WTC11 (cell line): Measurements from ENCODE around the gene TEX36. TPM values are rescaled to one million over a fixed set of nuclear protein-coding genes. Genes with fewer than 3 reads are reported as not detected.

Experiments
- ATAC-seq: fragments of 200-7000 bp; cut with Tn5 transposase; 2 replicates; pipeline ENCODE4 v1.10.0; 2021; ENCODE audit warnings: mild to moderate bottlenecking, moderate library complexity
- CTCF ChIA-PET: fragments of 300-600 bp; sonication (Branson Sonifier 250); formaldehyde crosslinking; loops from one replicate; lab custom pipeline; 2021; ENCODE audit warnings: antibody characterized with exemption; lab: Charles Lee
- POLR2A ChIA-PET: fragments of 350-600 bp; sonication (Branson Sonifier 250); formaldehyde crosslinking; loops from one replicate; lab custom pipeline; 2021; ENCODE audit warnings: antibody characterized with exemption; lab: Charles Lee
- DNase-seq: peaks from one replicate; pipeline ENCODE4 v3.0.0; 2021; ENCODE audit warnings: low spot score
- H3K27ac Mint-ChIP-seq: 2 replicates; pipeline ENCODE4 v1.8.0; 2021; ENCODE audit warnings: mixed read lengths
- H3K27me3 Mint-ChIP-seq: 2 replicates; pipeline ENCODE4 v1.8.0; 2021; ENCODE audit warnings: low read depth, mild to moderate bottlenecking, moderate library complexity, mixed read lengths
- H3K36me3 Mint-ChIP-seq: 2 replicates; pipeline ENCODE4 v1.8.0; 2021; ENCODE audit warnings: mixed read lengths
- H3K4me1 Mint-ChIP-seq: 2 replicates; pipeline ENCODE4 v1.8.0; 2022; ENCODE audit warnings: mixed read lengths
- H3K4me3 Mint-ChIP-seq: 2 replicates; pipeline ENCODE4 v1.8.0; 2021; ENCODE audit warnings: mild to moderate bottlenecking, moderate library complexity, mixed read lengths
- H3K9me3 Mint-ChIP-seq: 2 replicates; pipeline ENCODE4 v1.8.0; 2021; ENCODE audit warnings: mixed read lengths
- ATF1 ChIP-seq: sonication (generic); formaldehyde crosslinking; IDR thresholded peaks from 2 replicates; pipeline ENCODE4 v1.8.1; 2023; ENCODE audit warnings: mild to moderate bottlenecking, moderate library complexity, missing genetic modification reagents
- NR1H2 ChIP-seq: sonication (generic); formaldehyde crosslinking; IDR thresholded peaks from 2 replicates; pipeline ENCODE4 v1.9.0; 2021; ENCODE audit warnings: mild to moderate bottlenecking, moderate library complexity, missing genetic modification reagents
- OVOL2 ChIP-seq: fragments of 250-450 bp; sonication (Bioruptor Pico); IDR thresholded peaks from 2 replicates; pipeline ENCODE4 v1.9.0; 2021; ENCODE audit warnings: mild to moderate bottlenecking, borderline replicate concordance
- PRDM15 ChIP-seq: sonication (generic); formaldehyde crosslinking; IDR thresholded peaks from 2 replicates; pipeline ENCODE4 v1.8.0; 2022; ENCODE audit warnings: missing genetic modification reagents
- SMAD3 ChIP-seq: sonication (generic); formaldehyde crosslinking; IDR thresholded peaks from 2 replicates; pipeline ENCODE4 v1.8.0; 2022; ENCODE audit warnings: missing genetic modification reagents, mild to moderate bottlenecking, borderline replicate concordance
- SMAD4 ChIP-seq: sonication (generic); formaldehyde crosslinking; IDR thresholded peaks from 2 replicates; pipeline ENCODE4 v1.8.0; 2022; ENCODE audit warnings: mild to moderate bottlenecking, missing genetic modification reagents
- ZBTB43 ChIP-seq: sonication (generic); formaldehyde crosslinking; IDR thresholded peaks from 2 replicates; pipeline ENCODE4 v1.8.1; 2023; ENCODE audit warnings: mild to moderate bottlenecking, missing genetic modification reagents
- ZNF138 ChIP-seq: sonication (generic); formaldehyde crosslinking; conservative IDR thresholded peaks from 2 replicates; pipeline ENCODE4 v1.8.1; 2022; ENCODE audit warnings: mild to moderate bottlenecking, moderate library complexity, missing genetic modification reagents
- total RNA-seq: library from RNA; stranded (reverse); gene quantifications from 3 replicates; pipeline ENCODE4 v1.2.3, GENCODE V29; 2021
- TF ChIP-seq, protein P1 (sequence below): sonication (generic); formaldehyde crosslinking; IDR thresholded peaks from 2 replicates; pipeline ENCODE4 v1.8.1; 2023; ENCODE audit warnings: mild to moderate bottlenecking, missing genetic modification reagents, borderline replicate concordance
- TF ChIP-seq, protein P2 (sequence below): fragments of 250-450 bp; sonication (Bioruptor Pico); IDR thresholded peaks from 2 replicates; pipeline ENCODE4 v1.9.0; 2021; ENCODE audit warnings: mild to moderate bottlenecking
- TF ChIP-seq, protein P3 (sequence below): fragments of 250-450 bp; sonication (Bioruptor Pico); IDR thresholded peaks from 2 replicates; pipeline ENCODE4 v1.9.0; 2021; ENCODE audit warnings: mild to moderate bottlenecking, borderline replicate concordance
- TF ChIP-seq, protein P4 (sequence below): sonication (generic); formaldehyde crosslinking; conservative IDR thresholded peaks from 2 replicates; pipeline ENCODE4 v1.8.1; 2023; ENCODE audit warnings: mild to moderate bottlenecking, low read depth, missing genetic modification reagents, moderate library complexity
- TF ChIP-seq, protein P5 (sequence below): fragments of 200-600 bp; IDR thresholded peaks from 2 replicates; pipeline ENCODE4 v1.8.0; 2022; ENCODE audit warnings: antibody characterized with exemption
- TF ChIP-seq, protein P6 (sequence below): sonication (generic); formaldehyde crosslinking; IDR thresholded peaks from 2 replicates; pipeline ENCODE4 v1.8.1; 2023; ENCODE audit warnings: mild to moderate bottlenecking, moderate library complexity, missing genetic modification reagents

Gene TEX36
- total RNA-seq, 1 experiment from 2014 or later = not detected

GRCh38 chr10:125694883-125695282 lies 11.9 kb upstream of the TEX36 start:
- ChIA-PET POLR2A (no interaction called here), CTCF (no interaction called here)
- 0 out of 2 replicates have a peak, but pooled peaks cover 2% of the 10 kb centered on the region for H3K4me1 Mint-ChIP-seq
- H3K9me3 Mint-ChIP-seq = no peaks in the 10 kb centered on the region
- H3K27me3 Mint-ChIP-seq = no peaks in the 10 kb centered on the region
- H3K4me3 Mint-ChIP-seq = no peak overlapping the region
- ATAC-seq = no peak
- H3K36me3 Mint-ChIP-seq = no peaks in the 10 kb centered on the region
- TF ChIP-seq SMAD4 (CRISPR knock-in tag) (no peak), ZNF138 (CRISPR knock-in tag) (no peak), NR1H2 (CRISPR knock-in tag) (no peak), PRDM15 (CRISPR knock-in tag) (no peak), ZBTB43 (CRISPR knock-in tag) (no peak)
- TF ChIP-seq, protein P1, sequence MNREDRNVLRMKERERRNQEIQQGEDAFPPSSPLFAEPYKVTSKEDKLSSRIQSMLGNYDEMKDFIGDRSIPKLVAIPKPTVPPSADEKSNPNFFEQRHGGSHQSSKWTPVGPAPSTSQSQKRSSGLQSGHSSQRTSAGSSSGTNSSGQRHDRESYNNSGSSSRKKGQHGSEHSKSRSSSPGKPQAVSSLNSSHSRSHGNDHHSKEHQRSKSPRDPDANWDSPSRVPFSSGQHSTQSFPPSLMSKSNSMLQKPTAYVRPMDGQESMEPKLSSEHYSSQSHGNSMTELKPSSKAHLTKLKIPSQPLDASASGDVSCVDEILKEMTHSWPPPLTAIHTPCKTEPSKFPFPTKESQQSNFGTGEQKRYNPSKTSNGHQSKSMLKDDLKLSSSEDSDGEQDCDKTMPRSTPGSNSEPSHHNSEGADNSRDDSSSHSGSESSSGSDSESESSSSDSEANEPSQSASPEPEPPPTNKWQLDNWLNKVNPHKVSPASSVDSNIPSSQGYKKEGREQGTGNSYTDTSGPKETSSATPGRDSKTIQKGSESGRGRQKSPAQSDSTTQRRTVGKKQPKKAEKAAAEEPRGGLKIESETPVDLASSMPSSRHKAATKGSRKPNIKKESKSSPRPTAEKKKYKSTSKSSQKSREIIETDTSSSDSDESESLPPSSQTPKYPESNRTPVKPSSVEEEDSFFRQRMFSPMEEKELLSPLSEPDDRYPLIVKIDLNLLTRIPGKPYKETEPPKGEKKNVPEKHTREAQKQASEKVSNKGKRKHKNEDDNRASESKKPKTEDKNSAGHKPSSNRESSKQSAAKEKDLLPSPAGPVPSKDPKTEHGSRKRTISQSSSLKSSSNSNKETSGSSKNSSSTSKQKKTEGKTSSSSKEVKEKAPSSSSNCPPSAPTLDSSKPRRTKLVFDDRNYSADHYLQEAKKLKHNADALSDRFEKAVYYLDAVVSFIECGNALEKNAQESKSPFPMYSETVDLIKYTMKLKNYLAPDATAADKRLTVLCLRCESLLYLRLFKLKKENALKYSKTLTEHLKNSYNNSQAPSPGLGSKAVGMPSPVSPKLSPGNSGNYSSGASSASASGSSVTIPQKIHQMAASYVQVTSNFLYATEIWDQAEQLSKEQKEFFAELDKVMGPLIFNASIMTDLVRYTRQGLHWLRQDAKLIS (CRISPR knock-in tag) = no peak
- TF ChIP-seq, protein P2, sequence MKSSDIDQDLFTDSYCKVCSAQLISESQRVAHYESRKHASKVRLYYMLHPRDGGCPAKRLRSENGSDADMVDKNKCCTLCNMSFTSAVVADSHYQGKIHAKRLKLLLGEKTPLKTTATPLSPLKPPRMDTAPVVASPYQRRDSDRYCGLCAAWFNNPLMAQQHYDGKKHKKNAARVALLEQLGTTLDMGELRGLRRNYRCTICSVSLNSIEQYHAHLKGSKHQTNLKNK (CRISPR knock-in tag) = no peak
- DNase-seq = no peak
- H3K27ac Mint-ChIP-seq = no peak overlapping the region

DNA sequence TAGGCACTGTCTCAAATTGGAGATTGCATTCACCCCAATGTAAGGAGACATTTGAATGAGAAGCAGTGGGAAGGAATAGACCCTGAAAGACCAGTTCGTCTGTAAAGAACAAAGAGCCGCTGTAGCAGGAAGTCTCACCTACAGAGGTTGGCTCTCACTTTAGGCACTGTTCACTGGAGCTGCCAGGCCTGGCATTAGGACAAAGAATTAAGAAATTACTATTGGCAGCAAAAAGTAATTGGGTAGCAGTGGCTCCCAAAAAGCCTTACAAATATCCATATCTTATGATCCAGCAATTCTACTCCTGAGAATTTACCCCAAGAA lies 10.5 kb upstream of the TEX36 start:
- ChIA-PET POLR2A (no interaction called here), CTCF (no interaction called here)
- no peaks in the 10 kb centered on the region for H3K36me3 Mint-ChIP-seq
- ATAC-seq (no peak), DNase-seq (no peak)
- no peak overlapping the region for H3K27ac Mint-ChIP-seq
- no peaks in the 10 kb centered on the region for H3K9me3 Mint-ChIP-seq
- no peak overlapping the region for H3K4me3 Mint-ChIP-seq
- no peaks in the 10 kb centered on the region for H3K27me3 Mint-ChIP-seq
- H3K4me1 Mint-ChIP-seq = 0 out of 2 replicates have a peak, but pooled peaks cover 2% of the 10 kb centered on the region
- TF ChIP-seq SMAD3 (CRISPR knock-in tag) (no peak), OVOL2 (CRISPR knock-in tag) (no peak), ATF1 (CRISPR knock-in tag) (no peak)
- TF ChIP-seq, protein P3, sequence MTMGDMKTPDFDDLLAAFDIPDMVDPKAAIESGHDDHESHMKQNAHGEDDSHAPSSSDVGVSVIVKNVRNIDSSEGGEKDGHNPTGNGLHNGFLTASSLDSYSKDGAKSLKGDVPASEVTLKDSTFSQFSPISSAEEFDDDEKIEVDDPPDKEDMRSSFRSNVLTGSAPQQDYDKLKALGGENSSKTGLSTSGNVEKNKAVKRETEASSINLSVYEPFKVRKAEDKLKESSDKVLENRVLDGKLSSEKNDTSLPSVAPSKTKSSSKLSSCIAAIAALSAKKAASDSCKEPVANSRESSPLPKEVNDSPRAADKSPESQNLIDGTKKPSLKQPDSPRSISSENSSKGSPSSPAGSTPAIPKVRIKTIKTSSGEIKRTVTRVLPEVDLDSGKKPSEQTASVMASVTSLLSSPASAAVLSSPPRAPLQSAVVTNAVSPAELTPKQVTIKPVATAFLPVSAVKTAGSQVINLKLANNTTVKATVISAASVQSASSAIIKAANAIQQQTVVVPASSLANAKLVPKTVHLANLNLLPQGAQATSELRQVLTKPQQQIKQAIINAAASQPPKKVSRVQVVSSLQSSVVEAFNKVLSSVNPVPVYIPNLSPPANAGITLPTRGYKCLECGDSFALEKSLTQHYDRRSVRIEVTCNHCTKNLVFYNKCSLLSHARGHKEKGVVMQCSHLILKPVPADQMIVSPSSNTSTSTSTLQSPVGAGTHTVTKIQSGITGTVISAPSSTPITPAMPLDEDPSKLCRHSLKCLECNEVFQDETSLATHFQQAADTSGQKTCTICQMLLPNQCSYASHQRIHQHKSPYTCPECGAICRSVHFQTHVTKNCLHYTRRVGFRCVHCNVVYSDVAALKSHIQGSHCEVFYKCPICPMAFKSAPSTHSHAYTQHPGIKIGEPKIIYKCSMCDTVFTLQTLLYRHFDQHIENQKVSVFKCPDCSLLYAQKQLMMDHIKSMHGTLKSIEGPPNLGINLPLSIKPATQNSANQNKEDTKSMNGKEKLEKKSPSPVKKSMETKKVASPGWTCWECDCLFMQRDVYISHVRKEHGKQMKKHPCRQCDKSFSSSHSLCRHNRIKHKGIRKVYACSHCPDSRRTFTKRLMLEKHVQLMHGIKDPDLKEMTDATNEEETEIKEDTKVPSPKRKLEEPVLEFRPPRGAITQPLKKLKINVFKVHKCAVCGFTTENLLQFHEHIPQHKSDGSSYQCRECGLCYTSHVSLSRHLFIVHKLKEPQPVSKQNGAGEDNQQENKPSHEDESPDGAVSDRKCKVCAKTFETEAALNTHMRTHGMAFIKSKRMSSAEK (CRISPR knock-in tag) = no peak
- TF ChIP-seq, protein P4, sequence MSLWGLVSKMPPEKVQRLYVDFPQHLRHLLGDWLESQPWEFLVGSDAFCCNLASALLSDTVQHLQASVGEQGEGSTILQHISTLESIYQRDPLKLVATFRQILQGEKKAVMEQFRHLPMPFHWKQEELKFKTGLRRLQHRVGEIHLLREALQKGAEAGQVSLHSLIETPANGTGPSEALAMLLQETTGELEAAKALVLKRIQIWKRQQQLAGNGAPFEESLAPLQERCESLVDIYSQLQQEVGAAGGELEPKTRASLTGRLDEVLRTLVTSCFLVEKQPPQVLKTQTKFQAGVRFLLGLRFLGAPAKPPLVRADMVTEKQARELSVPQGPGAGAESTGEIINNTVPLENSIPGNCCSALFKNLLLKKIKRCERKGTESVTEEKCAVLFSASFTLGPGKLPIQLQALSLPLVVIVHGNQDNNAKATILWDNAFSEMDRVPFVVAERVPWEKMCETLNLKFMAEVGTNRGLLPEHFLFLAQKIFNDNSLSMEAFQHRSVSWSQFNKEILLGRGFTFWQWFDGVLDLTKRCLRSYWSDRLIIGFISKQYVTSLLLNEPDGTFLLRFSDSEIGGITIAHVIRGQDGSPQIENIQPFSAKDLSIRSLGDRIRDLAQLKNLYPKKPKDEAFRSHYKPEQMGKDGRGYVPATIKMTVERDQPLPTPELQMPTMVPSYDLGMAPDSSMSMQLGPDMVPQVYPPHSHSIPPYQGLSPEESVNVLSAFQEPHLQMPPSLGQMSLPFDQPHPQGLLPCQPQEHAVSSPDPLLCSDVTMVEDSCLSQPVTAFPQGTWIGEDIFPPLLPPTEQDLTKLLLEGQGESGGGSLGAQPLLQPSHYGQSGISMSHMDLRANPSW (CRISPR knock-in tag) = no peak
- TF ChIP-seq, protein P5, sequence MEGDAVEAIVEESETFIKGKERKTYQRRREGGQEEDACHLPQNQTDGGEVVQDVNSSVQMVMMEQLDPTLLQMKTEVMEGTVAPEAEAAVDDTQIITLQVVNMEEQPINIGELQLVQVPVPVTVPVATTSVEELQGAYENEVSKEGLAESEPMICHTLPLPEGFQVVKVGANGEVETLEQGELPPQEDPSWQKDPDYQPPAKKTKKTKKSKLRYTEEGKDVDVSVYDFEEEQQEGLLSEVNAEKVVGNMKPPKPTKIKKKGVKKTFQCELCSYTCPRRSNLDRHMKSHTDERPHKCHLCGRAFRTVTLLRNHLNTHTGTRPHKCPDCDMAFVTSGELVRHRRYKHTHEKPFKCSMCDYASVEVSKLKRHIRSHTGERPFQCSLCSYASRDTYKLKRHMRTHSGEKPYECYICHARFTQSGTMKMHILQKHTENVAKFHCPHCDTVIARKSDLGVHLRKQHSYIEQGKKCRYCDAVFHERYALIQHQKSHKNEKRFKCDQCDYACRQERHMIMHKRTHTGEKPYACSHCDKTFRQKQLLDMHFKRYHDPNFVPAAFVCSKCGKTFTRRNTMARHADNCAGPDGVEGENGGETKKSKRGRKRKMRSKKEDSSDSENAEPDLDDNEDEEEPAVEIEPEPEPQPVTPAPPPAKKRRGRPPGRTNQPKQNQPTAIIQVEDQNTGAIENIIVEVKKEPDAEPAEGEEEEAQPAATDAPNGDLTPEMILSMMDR = no peak
- TF ChIP-seq, protein P6, sequence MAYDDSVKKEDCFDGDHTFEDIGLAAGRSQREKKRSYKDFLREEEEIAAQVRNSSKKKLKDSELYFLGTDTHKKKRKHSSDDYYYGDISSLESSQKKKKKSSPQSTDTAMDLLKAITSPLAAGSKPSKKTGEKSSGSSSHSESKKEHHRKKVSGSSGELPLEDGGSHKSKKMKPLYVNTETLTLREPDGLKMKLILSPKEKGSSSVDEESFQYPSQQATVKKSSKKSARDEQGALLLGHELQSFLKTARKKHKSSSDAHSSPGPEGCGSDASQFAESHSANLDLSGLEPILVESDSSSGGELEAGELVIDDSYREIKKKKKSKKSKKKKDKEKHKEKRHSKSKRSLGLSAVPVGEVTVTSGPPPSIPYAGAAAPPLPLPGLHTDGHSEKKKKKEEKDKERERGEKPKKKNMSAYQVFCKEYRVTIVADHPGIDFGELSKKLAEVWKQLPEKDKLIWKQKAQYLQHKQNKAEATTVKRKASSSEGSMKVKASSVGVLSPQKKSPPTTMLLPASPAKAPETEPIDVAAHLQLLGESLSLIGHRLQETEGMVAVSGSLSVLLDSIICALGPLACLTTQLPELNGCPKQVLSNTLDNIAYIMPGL = no peak
